HG02610 (cell line): Measurements from ENCODE around the gene AHI1.
"Not testable (repeated sequence)": the region's sequence is repeated elsewhere in the genome, so short reads cannot be mapped to it uniquely, and the experiment has no call there.

Experiments used
- ATAC-seq: cut with Tn5 transposase; IDR thresholded peaks from one replicate; pipeline ENCODE4 v1.9.1; 2021; ENCODE audit warnings: mild to moderate bottlenecking, moderate library complexity; ENCODE audit not compliant: unreplicated experiment

Gene AHI1

GRCh38 chr6:135397172-135397952 is 100.2 kb downstream of the AHI1 start:
- ATAC-seq, result no peak

DNA sequence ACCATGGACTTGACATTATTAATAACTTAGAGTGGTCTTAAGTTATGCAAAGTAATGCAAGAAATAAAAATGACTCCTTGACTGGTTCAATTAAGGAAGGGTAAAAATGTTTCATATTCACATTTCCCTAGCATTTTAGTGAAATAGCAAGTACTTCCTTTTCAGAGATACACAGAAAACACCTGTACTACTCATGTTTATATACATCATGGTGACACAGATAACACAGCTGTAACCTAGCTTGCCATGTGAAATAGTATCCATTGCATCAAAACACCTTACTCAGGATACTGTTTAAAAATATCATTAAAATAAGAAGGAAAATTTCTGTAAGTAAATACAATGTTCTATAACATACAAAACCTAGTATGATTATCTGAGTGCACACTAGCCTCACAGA is 102.4 kb downstream of the AHI1 start:
- ATAC-seq, result no peak

GRCh38 chr6:135393289-135393688 is 104.3 kb downstream of the AHI1 start:
- ATAC-seq, result no peak

GRCh38 chr6:135390458-135390857 is 107.1 kb downstream of the AHI1 start:
- ATAC-seq, result no peak

GRCh38 chr6:135385299-135385698 is 112.2 kb downstream of the AHI1 start:
- ATAC-seq, result no peak

- ATAC-seq, result no peak
Measured at GRCh38 chr6:135383766-135384165, 113.8 kb downstream of the AHI1 start.

GRCh38 chr6:135383301-135383700 is 114.2 kb downstream of the AHI1 start:
- no peak for ATAC-seq

- peak; percentile 98 for ATAC-seq
Measured at GRCh38 chr6:135382182-135382628, 115.3 kb downstream of the AHI1 start.

DNA sequence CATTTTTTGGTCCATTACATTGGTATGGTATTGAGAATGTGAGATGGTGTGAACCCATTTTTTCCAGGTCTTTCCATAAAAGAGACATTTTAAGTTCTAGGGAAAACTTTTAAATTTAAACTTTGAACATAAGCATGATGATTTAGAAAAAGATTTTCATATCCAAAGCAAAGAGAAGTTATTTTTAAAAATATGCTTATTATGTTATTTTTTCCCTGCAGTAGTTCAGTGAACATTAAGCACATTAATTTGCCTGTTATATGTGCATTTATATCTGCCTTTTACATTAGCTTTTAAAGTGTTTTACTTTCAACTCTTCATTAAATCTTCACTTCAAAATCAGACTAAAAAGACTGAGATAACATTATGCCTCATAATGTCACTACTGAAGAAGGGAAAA is 116.7 kb downstream of the AHI1 start:
- no peak for ATAC-seq

DNA sequence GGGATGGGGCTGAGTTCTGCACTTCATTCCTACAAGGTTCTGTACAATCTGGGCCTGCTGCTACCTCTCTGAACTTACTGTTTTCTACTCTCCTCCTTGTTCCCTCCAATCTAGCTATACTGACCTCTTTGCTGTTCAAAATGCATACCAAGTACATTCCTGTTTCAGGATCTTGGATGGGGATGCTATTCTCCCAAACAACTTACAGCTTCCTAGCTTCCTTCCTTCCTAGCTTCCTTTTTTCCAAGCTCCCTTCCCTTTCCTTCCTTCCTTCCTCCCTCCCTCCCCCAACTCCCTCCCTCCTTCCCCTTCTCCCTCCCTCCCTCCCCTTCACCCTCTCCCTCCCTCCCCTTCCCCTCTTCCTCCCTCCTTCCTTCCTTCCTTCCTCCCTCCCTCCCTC is 117.9 kb downstream of the AHI1 start:
- no peak for ATAC-seq

- peak; percentile 91 for ATAC-seq
Measured at GRCh38 chr6:135372758-135373157, 124.8 kb downstream of the AHI1 start.

DNA sequence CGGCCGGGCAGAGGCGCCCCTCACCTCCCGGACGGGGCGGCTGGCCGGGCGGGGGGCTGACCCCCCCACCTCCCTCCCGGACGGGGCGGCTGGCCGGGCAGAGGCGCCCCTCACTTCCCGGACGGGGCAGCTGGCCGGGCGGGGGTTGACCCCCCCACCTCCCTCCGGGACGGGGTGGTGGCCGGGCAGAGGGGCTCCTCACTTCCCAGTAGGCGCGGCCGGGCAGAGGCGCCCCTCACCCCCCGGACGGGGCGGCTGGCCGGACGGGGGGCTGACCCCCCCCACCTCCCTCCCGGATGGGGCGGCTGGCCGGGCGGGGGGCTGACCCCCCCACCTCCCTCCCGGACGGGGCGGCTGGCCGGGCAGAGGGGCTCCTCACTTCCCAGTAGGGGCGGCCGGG is 133.9 kb downstream of the AHI1 start:
- not testable (repeated sequence) for ATAC-seq

- no peak for ATAC-seq
Measured at GRCh38 chr6:135362124-135362523, 135.4 kb downstream of the AHI1 start.

DNA sequence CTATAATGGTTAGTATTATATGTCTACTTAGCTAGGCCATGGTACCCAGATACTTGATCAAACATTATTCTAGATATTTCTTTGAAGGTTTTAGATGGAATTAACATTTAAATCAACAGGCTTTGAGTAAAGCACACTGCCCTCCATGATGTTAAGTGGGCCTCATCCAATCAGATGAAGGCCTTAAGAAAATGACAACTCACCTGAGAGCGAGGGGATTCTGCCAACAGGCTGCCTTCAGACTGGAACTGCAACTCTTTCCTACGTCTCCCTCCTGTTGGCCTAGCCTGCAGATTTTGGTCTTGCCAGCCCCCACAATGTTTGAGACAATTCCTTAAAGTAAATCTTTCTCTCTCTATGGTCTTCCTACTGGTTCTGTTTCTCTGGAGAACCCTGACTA is 137.3 kb downstream of the AHI1 start:
- ATAC-seq, result no peak

DNA sequence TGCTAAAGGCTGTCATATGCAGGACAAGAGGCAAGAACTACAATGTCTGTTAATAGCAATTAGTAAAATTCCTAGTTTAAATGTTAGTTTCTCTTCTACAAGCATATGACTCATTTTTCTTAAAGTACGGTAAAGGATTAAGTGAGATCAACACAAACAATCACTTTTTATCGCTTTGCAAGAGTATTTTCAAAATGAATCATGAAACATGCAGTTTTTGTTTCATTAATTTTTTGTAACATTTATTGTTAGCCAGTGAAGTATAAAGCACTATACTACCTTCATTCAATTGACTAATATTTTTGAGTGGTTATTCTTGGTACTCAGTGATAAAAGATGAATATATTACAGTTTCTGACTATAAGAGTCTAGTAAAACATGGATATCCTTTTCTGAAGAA is 138.6 kb downstream of the AHI1 start:
- no peak for ATAC-seq

GRCh38 chr6:135358251-135358821 is 139.2 kb downstream of the AHI1 start:
- no peak for ATAC-seq

- no peak for ATAC-seq
Measured at GRCh38 chr6:135354407-135354806, 143.1 kb downstream of the AHI1 start.

- ATAC-seq, result no peak
Measured at GRCh38 chr6:135353113-135353512, 144.4 kb downstream of the AHI1 start.

GRCh38 chr6:135351635-135352034 is 145.9 kb downstream of the AHI1 start:
- no peak for ATAC-seq

- ATAC-seq, result no peak
Measured at GRCh38 chr6:135347887-135348286, 149.7 kb downstream of the AHI1 start.

DNA sequence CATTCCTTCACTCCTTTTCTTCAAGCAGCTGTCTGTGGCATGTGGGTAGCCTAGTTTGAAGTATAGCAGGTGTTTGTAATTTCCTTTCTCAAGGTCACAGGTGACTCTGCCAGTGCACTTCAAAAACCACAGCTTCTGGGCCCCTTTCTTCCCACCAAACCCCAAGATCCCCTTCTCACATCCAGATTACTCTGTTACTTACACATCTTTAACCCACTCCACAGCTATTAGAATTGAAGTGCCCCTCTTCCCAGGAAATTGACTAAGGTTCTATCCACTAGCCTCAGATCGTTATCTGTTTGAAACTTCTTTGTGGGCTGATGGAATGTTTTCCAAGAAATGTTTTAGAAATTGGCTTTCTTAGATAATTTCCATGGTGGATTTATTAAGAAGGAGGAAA is 150.8 kb downstream of the AHI1 start:
- no peak for ATAC-seq

- no peak for ATAC-seq
Measured at GRCh38 chr6:135344526-135344925, 153.0 kb downstream of the AHI1 start.

- ATAC-seq, result not testable (repeated sequence)
Measured at GRCh38 chr6:135339920-135340319, 157.6 kb downstream of the AHI1 start.
